ENCODE data around the gene HOXD8.

GRCh38 chr2:176091329-176092258, 37.9 kb upstream of the HOXD8 start:
- TF ChIP-seq ZNF217 (IDR thresholded peaks at IDR 0.05) (no peak), CTCF (IDR thresholded peaks at IDR 0.05 in 2 of 3, conservative IDR thresholded peaks at IDR 0.05 in 1 of 3; ENCODE audit: control insufficient read depth in 2 of 3, extremely low read depth in 1 of 3, insufficient read depth in 1 of 3, low read depth in 3 of 3, low read length in 3 of 3) (no peak), FOXM1 (IDR thresholded peaks at IDR 0.05; ENCODE audit: low read depth, low read length) (no peak), BHLHE40 (IDR thresholded peaks at IDR 0.05; ENCODE audit: borderline replicate concordance in 1 of 2, low read depth in 2 of 2, low read length in 1 of 2) (no peak), RCOR1 (conservative IDR thresholded peaks at IDR 0.05; ENCODE audit: low read depth, low read length) (no peak), ZNF24 (IDR thresholded peaks at IDR 0.05) (no peak), MXI1 (IDR thresholded peaks at IDR 0.05; ENCODE audit: low read depth, low read length) (no peak), POLR2A (IDR thresholded peaks at IDR 0.05; ENCODE audit: low read depth, low read length) (no peak), EGR1 (IDR thresholded peaks at IDR 0.05; ENCODE audit: borderline replicate concordance in 1 of 2, low read depth in 2 of 2, low read length in 2 of 2) (no peak), RAD21 (IDR thresholded peaks at IDR 0.05; ENCODE audit: insufficient read depth, low read depth, low read length) (no peak), NFYB (IDR thresholded peaks at IDR 0.05; ENCODE audit: insufficient read depth, low read depth, low read length) (no peak), CHD2 (IDR thresholded peaks at IDR 0.05; ENCODE audit: borderline replicate concordance, low read depth, low read length) (no peak), PML (IDR thresholded peaks at IDR 0.05; ENCODE audit: low read length) (no peak), RFX5 (IDR thresholded peaks at IDR 0.05; ENCODE audit: low read depth, low read length) (no peak)
